Neural progenitor cell (in vitro differentiated cells): ENCODE data around the gene GCSH.

Source experiments
- EZH2 ChIP-seq: fragments of 200-600 bp; sonication (generic); IDR thresholded peaks from 2 replicates; pipeline ENCODE4 v1.6.1; 2017; ENCODE audit warnings: antibody characterized with exemption, mild to moderate bottlenecking, moderate library complexity
- EZH2phosphoT487 ChIP-seq: fragments of 200-600 bp; sonication (generic); IDR thresholded peaks from 2 replicates; pipeline ENCODE4 v1.6.1; 2017; ENCODE audit warnings: antibody characterized with exemption
- TF ChIP-seq, protein P1 (sequence below): fragments of 200-600 bp; sonication (generic); IDR thresholded peaks from 2 replicates; pipeline ENCODE4 v1.5.1; 2017; ENCODE audit warnings: antibody characterized with exemption, mild to moderate bottlenecking

DNA sequence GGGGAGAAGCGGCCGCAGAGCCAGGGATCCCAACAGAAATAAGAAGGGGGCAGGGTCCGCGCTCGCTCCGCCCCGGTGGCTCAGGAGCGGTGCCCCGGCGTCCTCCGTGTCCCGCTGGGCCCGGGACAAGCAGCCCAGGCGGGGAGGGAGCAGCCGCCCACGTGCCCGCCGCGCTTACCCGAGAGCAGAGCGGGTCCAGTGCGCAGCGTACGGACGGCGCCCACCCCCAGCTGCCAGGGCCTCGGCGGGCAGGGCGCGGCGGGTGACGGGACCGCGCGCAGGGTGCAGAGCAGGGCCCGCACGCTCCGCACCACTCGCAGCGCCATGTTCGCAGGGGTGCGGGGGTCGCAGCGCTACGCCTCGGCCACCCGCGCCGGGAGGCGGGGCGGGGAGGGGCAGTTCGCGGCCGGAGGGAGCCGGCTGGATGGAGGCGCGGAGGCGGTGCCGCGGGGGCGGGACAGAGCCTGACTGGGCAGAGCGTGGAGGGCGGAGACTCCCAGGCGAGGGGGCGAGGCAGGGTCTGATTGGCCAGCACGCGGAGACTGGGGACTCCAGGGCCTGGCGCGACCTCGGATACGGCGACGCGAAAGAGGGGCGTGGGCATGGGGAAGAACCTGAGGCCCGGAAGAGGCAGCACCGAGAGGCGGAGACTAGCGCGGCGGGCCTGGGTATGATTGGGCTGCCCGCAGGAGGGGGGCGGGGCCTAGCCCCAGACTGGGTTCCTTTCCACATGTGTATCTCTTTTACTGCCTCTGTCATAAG lies at the start of gene GCSH:
- TF ChIP-seq, protein P1, sequence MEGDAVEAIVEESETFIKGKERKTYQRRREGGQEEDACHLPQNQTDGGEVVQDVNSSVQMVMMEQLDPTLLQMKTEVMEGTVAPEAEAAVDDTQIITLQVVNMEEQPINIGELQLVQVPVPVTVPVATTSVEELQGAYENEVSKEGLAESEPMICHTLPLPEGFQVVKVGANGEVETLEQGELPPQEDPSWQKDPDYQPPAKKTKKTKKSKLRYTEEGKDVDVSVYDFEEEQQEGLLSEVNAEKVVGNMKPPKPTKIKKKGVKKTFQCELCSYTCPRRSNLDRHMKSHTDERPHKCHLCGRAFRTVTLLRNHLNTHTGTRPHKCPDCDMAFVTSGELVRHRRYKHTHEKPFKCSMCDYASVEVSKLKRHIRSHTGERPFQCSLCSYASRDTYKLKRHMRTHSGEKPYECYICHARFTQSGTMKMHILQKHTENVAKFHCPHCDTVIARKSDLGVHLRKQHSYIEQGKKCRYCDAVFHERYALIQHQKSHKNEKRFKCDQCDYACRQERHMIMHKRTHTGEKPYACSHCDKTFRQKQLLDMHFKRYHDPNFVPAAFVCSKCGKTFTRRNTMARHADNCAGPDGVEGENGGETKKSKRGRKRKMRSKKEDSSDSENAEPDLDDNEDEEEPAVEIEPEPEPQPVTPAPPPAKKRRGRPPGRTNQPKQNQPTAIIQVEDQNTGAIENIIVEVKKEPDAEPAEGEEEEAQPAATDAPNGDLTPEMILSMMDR, result no peak
- TF ChIP-seq EZH2, result no peak
- no peak for TF ChIP-seq EZH2phosphoT487
